DMS79 (cell line): Measurements from ENCODE around the gene ZNF300.
"Not testable (repeated sequence)": the region's sequence is repeated elsewhere in the genome, so short reads cannot be mapped to it uniquely, and the experiment has no call there.

ENCODE experiments used
- DNase-seq: peaks from one replicate; lab custom pipeline; 2025; lab: John Stamatoyannopoulos, UW

ZNF300 gene

DNA sequence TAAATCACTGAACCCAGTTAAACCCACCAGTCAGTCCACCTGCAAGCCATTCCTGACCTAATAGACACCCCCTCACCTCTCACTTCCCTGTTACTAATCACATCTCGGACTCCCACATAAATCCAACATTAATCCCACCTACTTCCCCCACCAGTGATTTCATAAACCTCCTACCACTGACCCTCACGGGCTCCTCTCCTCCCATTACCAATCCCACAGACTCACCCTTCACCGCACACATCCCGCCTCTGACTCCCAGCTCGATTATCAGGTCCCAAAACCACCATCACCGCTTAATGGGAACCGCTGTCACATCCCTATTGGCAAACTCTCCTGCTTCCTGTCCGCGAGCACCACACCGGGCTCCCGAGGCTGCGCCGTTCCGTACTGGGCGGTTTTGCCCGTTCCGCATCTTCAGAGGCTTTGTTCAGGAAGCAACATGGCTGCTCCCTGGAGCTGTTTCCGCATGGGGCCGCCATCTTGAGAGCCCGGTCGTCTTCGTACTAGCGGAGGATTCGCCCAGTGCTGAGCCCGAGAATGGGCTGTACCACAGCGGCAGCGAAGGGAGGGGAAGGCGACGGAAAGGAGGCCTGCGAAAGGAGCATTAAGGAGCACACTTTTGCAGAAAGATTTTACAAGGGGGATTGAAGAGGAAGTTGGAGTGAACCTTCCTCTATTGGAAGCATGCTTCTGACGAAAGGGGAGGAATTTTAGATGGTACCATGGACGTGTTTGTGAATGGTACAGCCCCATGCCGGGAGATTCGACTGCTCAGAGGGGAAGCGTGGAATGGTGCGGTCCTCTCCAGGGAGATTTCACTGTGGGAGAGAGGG lies at the start of gene ZNF300:
ZNF300 (minus strand) TSS at position 502 of the 833 bp plus-strand sequence. CDS start 1,825 bp downstream, outside the sequence.
- DNase-seq: peak; percentile 77

DNA sequence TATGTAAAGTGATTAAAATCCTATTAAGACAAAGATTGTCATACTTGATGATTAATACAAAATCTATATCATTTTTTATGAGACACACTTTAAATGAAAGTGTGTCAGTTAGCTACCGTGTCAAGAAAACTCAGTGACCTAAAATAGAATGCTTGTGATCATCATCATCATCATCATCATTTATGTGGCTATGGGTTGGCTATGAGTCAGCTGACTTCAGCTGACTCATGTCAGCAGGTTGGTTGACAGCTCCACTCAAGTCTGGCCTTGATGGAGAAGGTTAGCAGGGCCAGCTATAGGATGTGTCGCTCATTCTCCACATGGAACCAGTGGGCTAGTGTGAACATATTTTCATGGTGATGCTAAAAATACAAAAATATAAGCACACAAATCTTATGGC lies 43.8 kb upstream of the ZNF300 start:
- DNase-seq: no peak

DNA sequence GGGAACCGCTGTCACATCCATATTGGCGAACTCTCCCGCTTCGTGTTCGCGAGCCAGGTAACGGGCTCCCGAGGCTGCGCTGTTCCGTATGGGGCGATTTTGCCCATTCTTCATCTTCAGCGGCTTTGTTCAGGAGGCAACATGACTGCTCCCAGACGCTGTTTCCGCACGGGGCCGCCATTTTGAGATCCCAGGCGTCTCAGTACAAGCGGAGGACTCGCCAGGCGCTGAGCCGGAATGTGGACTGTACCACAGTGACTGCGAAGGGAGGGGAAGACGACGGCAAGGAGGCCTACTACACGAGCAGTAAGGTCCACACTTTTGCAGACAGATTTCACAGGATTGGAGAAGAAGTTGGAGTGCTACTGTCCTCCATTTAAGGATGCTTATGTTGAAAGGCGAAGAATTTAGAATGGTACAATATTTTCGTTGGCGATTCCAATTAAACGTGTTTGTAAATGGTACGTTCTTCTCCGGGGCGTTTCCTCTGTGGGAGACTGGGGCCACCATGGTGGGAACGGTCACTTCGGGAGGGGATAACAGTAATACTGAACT lies 41.6 kb upstream of the ZNF300 start:
- DNase-seq: no peak

DNA sequence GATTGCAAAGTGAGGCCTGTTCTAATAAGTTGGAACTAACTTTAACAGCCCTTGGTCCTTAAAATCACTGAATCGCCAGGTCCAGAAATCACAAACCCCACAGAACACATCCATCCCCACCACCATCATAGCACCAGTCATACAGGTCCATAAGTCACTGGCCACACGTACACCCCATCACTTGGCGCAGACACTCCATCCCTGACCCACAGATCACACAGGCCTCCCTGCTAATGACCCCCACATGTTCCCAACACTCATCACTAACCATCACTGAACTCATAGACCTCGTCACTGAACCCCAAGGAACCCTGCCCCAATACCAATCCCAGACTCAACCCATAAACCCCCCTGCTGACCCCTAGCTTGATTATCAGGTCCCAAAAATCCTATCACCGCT lies 41.2 kb upstream of the ZNF300 start:
- DNase-seq: no peak

DNA sequence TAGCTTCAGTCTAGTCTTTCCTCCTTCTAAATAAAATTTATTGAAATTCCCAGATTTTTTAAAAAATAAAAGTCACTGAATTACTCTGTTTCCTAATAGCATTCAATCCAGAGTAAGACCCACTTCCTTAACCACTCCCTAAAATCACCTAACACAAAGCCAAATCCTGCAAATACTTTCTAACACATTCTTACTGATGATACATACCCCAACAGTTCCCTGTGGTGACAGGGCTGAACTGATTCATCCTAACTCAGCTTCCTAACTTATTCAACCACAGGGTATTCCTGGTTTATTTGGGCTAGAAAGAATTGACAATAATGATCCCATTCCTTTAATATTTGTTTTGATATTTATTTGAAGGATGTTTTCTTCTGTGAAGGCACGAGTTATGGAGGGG lies 40.7 kb upstream of the ZNF300 start:
- DNase-seq: no peak

DNA sequence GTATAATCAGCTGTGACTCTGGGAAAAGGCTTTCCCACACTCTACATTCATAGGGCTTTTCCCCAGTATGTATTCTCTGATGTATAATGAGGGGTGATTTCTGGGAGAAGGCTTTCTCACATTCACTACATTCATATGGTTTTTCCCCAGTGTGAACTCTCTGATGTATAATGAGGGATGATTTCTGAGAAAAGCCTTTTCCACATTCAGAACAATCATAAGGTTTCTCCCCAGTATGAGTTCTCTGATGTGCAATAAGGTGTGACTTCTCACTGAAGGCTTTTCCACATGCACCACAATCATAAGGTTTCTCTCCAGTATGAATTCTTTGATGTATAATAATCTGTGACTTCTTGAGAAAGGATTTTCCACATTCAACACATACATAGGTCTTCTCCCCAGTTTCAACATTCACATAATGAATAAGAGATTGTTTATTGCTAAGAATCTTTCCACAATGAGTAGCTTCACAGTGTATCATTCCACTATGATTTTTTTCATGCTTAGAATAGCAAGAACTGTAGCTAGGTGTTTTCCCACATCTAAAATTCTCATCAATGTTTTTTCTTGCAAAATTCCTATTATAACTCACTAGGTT lies 26.7 kb upstream of the ZNF300 start:
- no peak for DNase-seq

DNA sequence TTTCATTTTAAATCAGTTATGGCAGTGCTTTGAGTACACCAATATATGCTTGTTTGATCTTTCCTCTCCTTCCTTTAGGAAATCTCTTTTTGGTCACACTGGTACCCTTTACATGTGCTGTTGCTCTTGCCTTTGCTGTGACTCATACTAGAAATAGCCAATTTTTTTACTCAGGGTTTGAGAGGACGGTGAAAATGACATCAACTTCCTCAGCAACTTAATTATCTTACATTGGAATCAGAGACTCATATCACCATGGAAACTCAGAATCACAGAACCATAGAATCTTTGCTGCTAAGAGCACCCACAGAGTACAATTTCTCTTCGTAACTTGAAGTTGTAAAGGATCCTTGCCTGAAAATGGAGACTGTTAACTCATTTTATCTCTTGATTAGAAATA lies 13.8 kb upstream of the ZNF300 start:
- no peak for DNase-seq

DNA sequence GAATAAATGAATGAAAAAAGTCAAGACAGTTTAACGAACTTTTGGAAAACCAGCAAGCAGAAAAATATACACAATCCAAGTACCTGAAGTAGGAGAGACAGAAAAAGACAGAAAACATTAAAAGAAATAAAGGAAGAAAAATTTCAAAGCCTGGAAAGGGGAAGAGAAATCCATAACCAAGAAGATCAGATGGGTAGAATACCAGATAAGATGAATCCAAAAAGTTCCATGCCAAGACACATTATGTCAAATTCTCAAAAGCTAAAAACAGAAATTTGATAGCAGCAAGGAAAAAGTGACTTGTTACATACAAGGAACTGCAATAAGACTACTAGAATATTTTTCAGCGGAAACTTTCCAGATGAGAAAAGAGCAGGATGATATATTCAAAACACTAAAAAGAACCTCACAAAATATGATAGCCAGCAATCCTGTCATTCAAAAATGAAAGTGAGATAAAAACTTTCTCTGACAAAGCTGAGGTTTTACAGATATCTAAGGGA lies 7.6 kb upstream of the ZNF300 start:
- no peak for DNase-seq

DNA sequence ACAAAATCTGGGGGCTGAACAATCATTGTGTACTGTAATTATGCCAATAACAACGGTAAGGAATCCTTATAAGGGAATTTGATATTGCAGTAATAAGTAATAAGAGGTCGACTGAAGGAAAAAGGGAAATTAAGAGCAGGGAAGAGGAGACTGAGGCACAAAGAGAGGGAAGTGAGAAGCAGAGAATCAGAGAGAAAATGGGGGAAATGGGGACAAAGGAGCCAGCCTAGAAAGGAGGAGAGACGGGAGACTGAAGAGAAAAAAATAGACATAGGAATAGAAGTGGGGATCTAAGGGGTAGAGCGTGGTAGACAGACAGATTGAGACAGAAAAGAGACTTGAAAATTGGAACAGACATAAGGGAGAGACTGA lies 518 bp upstream of the ZNF300 start:
- no peak for DNase-seq

DNA sequence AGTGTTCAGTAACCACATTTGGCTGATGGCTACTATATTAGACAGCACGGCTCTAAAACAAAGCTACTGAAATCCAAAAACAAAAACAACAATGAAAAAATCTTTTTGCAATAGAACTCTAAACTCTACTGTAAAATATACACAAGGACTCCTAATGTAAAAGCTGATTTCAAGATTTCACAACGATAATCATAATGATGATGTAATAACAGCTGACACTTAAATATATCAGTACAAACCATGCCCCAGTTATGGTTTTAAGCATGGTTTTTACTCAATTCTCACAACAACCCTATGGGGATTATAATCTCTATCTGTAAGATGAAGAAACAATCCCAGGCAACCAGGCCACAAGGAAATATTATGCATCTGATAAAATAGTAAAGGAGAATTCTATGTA lies 3.3 kb downstream of the ZNF300 start:
- DNase-seq: no peak

DNA sequence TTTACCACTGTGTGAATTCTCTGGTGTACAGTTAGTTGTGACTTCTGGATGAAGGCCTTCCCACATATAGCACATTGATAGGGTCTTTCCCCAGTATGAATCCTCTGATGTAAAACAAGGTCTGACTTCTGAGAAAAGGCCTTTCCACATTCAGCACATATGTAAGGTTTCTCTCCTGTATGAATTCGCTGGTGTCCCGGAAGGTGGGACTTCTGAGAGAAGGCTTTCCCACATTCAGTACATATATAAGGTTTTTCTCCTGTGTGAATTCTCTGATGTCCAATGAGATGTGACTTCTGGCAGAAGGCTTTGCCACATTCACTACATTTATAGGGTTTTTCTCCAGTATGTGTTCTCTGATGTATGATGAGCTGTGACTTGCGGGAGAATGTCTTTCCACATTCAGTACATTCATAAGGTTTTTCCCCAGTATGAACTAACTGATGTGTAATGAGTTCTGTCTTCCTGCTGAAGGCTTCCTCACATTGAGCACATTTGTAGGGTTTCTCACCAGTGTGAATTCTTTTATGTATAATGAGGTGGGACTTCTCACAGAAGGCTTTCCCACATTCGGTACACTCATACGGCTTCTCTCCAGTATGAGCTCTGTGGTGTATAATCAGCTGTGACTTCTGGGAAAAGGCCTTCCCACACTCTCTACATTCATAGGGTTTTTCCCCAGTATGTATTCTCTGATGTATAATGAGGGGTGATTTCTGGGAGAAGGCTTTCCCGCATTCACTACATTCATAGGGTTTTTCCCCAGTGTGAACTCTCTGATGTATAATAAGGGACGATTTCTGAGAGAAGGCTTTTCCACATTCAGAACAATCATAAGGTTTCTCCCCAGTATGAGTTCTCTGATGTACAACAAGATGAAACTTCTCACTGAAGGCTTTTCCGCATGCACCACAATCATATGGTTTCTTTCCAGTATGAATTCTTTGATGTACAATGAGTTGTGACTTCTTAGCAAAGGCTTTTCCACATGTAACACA lies 9.1 kb downstream of the ZNF300 start:
- DNase-seq: no peak

DNA sequence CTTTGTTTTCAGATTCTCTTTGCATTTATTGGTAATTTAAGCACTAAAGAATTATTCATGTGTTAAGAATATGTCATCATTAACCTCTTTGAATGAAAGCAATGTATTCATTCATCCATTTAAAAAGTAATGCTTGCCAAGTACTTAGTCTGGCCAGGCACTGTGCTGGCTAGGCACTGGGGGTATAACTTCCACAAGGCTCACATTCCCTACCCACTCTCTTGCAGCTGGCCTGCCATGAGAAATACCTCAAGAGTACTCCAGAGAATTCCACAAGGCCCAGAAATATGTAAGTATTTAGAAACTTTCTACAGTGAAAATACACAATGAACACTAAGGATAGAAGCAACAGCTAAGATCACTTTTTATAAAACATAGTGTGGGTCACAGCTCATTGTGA lies 25.4 kb downstream of the ZNF300 start:
- DNase-seq: no peak

DNA sequence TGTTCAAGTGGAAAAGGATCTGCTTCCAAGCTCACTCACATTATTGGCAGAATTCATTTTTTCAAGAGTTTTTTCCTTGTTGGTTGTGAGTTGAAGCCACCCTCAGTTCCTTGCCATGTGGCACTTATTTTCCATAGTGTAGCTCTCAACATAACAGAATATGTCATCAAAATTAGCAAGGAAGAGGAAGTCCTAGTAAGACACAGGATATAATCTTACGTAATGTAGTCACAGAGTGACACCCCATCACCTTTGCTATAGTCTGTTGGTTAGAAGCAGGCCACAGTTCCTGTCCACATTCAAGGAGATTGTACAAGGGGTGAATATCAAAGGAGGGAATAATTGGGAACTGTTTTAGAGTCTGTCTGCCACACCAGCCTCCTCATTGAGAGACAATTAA lies 42.7 kb downstream of the ZNF300 start:
- DNase-seq: no peak

DNA sequence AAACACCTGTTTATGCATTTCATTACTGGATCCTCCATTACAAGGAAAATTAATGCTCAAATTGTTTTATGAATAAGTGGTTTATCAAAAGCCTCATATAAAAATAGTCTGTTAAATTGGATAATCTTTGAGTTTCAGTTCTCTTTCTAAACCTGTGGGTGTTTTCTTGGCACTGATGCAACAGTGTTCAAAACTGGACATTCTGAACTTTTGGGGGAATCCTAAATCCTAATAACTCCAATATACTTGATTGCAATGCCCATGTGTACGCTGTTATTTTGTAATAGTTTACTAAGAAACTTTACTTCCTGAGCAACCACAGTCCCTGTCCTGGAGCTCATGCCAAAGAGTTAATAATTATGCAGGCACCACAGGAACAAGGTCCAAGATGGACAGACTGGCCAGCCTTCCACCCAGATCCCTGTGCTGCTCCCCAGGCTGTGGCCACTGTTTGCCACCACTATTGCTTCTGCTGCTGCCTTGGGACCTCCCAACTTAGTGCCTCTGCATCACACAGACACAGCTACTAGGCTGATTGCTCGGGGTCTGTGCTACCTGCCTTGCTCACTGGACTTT lies 44.4 kb downstream of the ZNF300 start:
- DNase-seq: no peak

DNA sequence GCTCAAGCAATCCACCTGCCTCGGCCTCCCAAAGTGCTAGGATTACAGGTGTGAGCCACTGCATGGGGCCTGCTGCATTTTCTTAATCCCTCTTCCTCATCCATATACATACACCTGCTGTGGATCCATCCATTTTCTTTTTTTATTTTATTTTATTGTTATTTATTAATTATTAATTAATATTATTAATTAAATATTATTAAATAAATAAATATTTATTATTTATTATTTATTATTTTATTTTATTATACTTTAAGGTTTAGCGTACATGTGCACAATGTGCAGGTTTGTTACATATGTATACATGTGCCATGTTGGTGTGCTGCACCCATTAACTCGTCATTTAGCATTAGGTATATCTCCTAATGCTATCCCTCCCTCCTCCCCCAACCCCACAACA lies 48.1 kb downstream of the ZNF300 start:
- DNase-seq: not testable (repeated sequence)

DNA sequence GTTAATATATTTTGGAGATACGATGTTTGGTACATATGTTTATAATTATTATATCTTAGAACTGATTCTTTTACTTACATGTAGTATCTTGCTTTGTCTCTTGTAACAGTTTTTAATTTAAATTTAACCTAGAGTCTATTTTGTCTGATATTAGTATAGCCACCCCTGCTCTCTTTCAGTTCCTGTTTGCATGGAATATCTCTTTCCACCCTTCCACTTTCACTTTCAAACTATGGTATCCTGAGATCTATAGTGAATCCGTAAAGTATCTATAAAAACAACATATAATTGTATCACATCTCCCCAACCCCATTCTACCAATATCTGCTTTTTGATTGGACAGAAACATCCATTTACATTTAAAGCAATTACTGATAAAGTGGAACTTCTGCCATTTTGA lies 51.2 kb downstream of the ZNF300 start:
- DNase-seq: no peak

DNA sequence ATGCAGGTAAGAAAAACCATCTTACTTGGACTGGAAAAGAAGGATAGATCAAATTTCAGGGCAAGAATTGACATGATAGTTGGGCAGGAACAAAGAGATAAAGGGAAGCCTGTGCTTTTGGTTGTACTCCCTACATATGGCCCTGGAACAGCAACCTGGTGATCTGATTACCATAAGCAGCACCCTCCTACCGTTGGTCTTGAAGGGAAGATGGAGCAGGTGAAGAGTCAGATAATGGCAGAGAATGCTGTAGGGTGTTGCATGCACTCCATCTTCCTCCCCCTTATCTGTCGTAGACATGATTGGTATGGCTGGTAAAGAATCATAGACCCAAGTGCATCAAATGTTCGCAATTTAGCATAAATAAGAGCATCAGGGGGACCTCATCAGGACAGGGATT lies 53.7 kb downstream of the ZNF300 start:
- DNase-seq: no peak

DNA sequence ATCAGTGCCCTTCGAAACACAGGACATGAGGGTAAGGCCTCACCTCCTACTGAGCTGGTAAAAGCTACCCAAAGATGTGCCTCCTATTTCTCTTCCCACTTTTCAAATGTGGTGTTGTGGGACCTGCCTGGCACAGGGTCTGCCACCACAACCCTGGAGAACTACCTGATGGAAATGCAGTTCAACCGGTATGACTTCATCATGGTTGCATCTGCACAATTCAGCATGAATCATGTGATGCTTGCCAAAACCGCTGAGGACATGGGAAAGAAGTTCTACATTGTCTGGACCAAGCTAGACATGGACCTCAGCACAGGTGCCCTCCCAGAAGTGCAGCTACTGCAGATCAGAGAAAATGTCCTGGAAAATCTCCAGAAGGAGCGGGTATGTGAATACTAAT lies 56.5 kb downstream of the ZNF300 start:
- DNase-seq: no peak

DNA sequence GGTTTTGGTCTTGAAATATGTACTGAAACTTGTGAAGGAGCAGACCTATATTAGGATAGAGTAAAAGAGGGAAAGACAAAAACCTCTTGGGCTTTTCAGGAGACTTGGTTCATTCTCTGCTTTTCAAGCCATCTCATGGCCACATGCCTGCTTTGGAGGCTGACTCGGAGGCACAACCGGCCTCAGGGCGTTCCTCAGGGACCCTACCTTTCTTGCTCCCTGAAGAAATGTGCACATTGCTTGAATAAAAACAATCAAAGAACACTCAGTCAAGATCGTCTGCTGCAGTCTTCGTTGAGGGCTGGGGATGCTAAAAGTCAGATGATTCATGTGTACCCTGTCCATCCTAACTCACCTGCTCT lies 57.5 kb downstream of the ZNF300 start:
- no peak for DNase-seq

DNA sequence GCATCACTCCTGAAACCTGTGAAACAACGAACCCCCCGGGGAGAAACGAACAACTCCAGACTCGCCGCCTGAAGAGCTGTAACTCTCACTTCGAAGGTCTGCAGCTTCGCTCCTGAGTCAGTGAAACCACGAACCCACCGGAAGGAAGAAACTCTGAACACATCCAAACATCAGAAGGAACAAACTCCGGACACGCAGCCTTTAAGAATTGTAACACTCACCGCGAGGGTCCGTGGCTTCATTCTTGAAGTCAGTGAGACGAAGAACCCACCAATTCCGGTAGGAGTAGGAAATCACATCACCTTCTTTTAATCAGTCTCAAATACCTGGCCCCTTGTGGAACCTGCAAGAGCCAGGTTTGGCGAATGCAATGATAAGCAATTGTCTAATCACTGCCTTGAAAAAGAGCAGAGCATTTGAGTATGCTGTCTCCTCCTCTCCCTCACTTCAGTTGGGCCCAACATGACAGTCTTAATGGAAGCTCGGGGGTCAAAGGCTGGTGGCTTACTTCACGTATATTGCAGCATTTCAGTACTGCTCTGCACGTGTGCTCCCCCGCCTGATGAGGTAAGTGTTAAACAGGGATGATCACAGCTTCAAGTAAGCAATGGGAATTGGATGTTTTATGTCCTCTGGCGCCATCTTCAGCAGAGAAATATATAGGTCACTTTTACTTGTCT lies 58.0 kb downstream of the ZNF300 start:
- peak; percentile 16 for DNase-seq

DNA sequence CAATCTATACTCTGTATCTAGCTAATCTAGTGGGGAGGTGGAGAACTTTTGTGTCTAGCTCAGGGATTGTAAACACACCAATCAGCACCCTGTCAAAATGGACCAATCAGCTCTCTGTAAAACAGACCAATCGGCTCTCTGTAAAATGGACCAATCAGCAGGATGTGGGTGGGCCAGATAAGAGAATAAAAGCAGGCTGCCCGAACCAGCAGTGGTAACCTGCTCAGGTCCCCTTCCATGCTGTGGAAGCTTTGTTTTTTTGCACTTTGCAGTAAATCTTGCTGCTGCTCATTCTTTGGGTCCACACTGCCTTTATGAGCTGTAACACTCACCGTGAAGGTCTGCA lies 58.5 kb downstream of the ZNF300 start, which contains the start of gene IRGM:
IRGM (plus strand) TSS at position 214 of the 346 bp plus-strand sequence. CDS start 1,603 bp downstream, outside the sequence.
- not testable (repeated sequence) for DNase-seq
